Stomach (tissue), 4 donors: ENCODE data around the gene PHETA1.

Experiments used
- CTCF ChIP-seq, 7 experiments: fragments of 450-650 bp in 4 of 7; fragments of 200-600 bp in 3 of 7; sonication (generic) in 3 of 7; IDR thresholded peaks; one replicate each; pipeline ENCODE4 v1.5.1; 2016 to 2019; ENCODE audit warnings: antibody characterized with exemption in 7 of 7, control low read depth in 2 of 7, mild to moderate bottlenecking in 1 of 7
- EP300 ChIP-seq: sonication (generic); formaldehyde crosslinking; IDR thresholded peaks from one replicate; pipeline ENCODE4 v1.6.1; 2017; ENCODE audit warnings: antibody characterized with exemption
- POLR2AphosphoS5 ChIP-seq, 3 donors: sonication (generic); formaldehyde crosslinking; IDR thresholded peaks; one replicate each; pipeline ENCODE4 v1.6.1; 2016; ENCODE audit warnings: antibody characterized with exemption in 3 of 3

GRCh38 chr12:111347891-111348644 is 20.8 kb downstream of the PHETA1 start:
- TF ChIP-seq CTCF (IDR thresholded peaks at IDR 0.05) (no peak), EP300 (no peak), POLR2AphosphoS5 (IDR thresholded peaks at IDR 0.05) (no peak)
